Central memory CD8-positive, alpha-beta T cell (primary cell): ENCODE measurements around the gene SCUBE2.

Experiments
- ATAC-seq: fragments of 150-1000 bp; cut with Tn5 transposase; replicated peaks from 2 replicates; pipeline ENCODE4 v1.10.0; 2022; ENCODE audit warnings: mild to moderate bottlenecking, moderate FRiP score, moderate number of reproducible peaks; ENCODE audit not compliant: poor library complexity, severe bottlenecking; ENCODE audit errors: extremely low read depth
- DNase-seq, 2 donors: peaks; one replicate each; pipeline ENCODE4 v3.0.0; 2021; ENCODE audit warnings: low spot score in 2 of 2
- H3K27ac Mint-ChIP-seq: one replicate; pipeline ENCODE4 v1.8.0; 2022; ENCODE audit warnings: low read depth, mild to moderate bottlenecking, moderate library complexity, mixed read lengths
- H3K27me3 Mint-ChIP-seq: one replicate; pipeline ENCODE4 v1.8.0; 2022; ENCODE audit warnings: mixed read lengths
- H3K36me3 Mint-ChIP-seq: one replicate; pipeline ENCODE4 v1.8.0; 2022; ENCODE audit warnings: mild to moderate bottlenecking, moderate library complexity, mixed read lengths; ENCODE audit not compliant: insufficient read depth
- H3K4me1 Mint-ChIP-seq: one replicate; pipeline ENCODE4 v1.8.0; 2022; ENCODE audit warnings: mixed read lengths
- H3K4me3 Mint-ChIP-seq: one replicate; pipeline ENCODE4 v1.8.0; 2022; ENCODE audit warnings: mild to moderate bottlenecking, moderate library complexity, mixed read lengths
- H3K9me3 Mint-ChIP-seq: one replicate; pipeline ENCODE4 v1.8.0; 2022; ENCODE audit warnings: mixed read lengths

Gene SCUBE2

GRCh38 chr11:9041747-9042146 is 49.7 kb downstream of the SCUBE2 start:
- Mint-ChIP-seq H3K36me3 (no peaks in the 10 kb centered on the region), H3K4me3 (no peak overlapping the region), H3K9me3 (no peaks in the 10 kb centered on the region), H3K27ac (no peak overlapping the region), H3K27me3 (peaks cover 10% of the 10 kb centered on the region), H3K4me1 (no peaks in the 10 kb centered on the region)
- no peak for ATAC-seq
- no peak for DNase-seq

GRCh38 chr11:9040410-9040809 is 51.0 kb downstream of the SCUBE2 start:
- H3K9me3 Mint-ChIP-seq: no peaks in the 10 kb centered on the region
- no peak overlapping the region for H3K4me3 Mint-ChIP-seq
- peaks cover 10% of the 10 kb centered on the region for H3K27me3 Mint-ChIP-seq
- no peaks in the 10 kb centered on the region for H3K4me1 Mint-ChIP-seq
- DNase-seq: no peak
- no peaks in the 10 kb centered on the region for H3K36me3 Mint-ChIP-seq
- ATAC-seq: no peak
- no peak overlapping the region for H3K27ac Mint-ChIP-seq

DNA sequence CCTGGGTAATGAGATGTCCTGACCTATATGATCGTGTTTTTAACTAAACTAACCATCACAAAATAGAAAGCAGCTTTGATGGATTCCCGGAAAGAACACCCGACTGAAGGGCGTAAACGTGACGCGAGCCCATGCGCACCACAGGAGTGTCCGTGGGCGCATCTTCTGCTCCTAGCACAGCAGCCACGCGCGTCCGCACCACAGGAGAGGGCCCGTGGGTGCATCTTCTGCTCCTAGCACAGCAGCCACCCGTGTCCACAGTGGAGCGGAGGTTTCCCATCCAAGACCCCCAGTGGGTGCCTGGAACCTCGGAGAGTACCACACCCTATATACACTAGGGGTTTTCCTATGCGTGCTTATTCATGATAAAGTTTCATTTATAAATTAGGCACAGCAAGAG is 51.5 kb downstream of the SCUBE2 start:
- no peak for ATAC-seq
- no peak overlapping the region for H3K4me3 Mint-ChIP-seq
- H3K4me1 Mint-ChIP-seq: no peaks in the 10 kb centered on the region
- no peak overlapping the region for H3K27ac Mint-ChIP-seq
- H3K36me3 Mint-ChIP-seq: no peaks in the 10 kb centered on the region
- DNase-seq: no peak
- H3K9me3 Mint-ChIP-seq: no peaks in the 10 kb centered on the region
- H3K27me3 Mint-ChIP-seq: peaks cover 10% of the 10 kb centered on the region

DNA sequence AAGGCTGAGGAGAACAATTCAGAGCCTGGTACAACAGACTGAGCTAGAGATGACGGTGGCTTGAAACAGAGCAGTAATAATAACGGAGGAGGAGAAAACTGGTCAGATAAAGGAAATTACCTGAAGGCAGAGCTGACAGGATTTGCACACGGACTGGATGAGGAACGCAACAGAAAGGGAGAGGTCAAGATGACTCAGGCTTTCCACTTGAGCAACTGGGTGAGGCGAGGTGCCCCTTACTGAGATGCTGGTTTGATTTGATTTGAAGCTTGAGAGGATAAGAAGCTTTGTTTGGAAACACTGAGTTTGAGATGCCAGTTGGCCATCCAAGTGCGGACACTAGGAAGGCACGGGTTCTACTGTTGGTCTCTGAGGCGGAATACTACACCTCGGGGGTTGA is 52.2 kb downstream of the SCUBE2 start:
- peaks cover 14% of the 10 kb centered on the region for H3K27me3 Mint-ChIP-seq
- DNase-seq (no peak), ATAC-seq (no peak)
- no peaks in the 10 kb centered on the region for H3K9me3 Mint-ChIP-seq
- H3K27ac Mint-ChIP-seq: no peak overlapping the region
- H3K36me3 Mint-ChIP-seq: no peaks in the 10 kb centered on the region
- H3K4me3 Mint-ChIP-seq: no peak overlapping the region
- no peaks in the 10 kb centered on the region for H3K4me1 Mint-ChIP-seq

- Mint-ChIP-seq H3K4me1 (no peaks in the 10 kb centered on the region), H3K9me3 (no peaks in the 10 kb centered on the region), H3K36me3 (no peaks in the 10 kb centered on the region), H3K27ac (no peak overlapping the region), H3K4me3 (no peak overlapping the region), H3K27me3 (peaks cover 20% of the 10 kb centered on the region)
- DNase-seq: no peak
- ATAC-seq: no peak
Observed at GRCh38 chr11:9038541-9038940, 52.9 kb downstream of the SCUBE2 start.

DNA sequence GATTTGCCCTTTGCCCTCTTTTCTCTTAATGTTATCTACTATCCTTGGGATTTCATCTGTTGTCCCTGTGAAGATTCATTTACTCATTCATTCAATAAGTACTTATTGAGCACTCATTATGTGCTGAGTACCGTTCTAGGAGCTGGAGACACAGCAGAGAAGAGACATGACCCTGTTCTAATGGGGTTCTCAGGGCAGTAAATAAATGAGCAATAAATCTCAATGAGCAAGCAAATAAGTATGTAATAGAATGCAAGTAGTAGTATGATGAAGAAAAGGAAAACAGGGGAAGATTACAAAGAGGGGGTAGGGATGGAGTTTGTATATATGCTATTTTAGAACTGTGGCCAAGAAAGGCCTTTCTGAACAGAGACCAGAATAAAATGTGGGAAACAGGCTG is 53.4 kb downstream of the SCUBE2 start:
- no peaks in the 10 kb centered on the region for H3K4me1 Mint-ChIP-seq
- peaks cover 20% of the 10 kb centered on the region for H3K27me3 Mint-ChIP-seq
- DNase-seq (no peak), ATAC-seq (no peak)
- H3K4me3 Mint-ChIP-seq: no peak overlapping the region
- no peaks in the 10 kb centered on the region for H3K9me3 Mint-ChIP-seq
- H3K27ac Mint-ChIP-seq: no peak overlapping the region
- no peaks in the 10 kb centered on the region for H3K36me3 Mint-ChIP-seq

- ATAC-seq (no peak), DNase-seq (no peak)
- no peaks in the 10 kb centered on the region for H3K4me1 Mint-ChIP-seq
- no peaks in the 10 kb centered on the region for H3K36me3 Mint-ChIP-seq
- no peaks in the 10 kb centered on the region for H3K9me3 Mint-ChIP-seq
- H3K27me3 Mint-ChIP-seq: peaks cover 20% of the 10 kb centered on the region
- H3K27ac Mint-ChIP-seq: no peak overlapping the region
- H3K4me3 Mint-ChIP-seq: no peak overlapping the region
Observed at GRCh38 chr11:9037046-9037780, 54.2 kb downstream of the SCUBE2 start.

DNA sequence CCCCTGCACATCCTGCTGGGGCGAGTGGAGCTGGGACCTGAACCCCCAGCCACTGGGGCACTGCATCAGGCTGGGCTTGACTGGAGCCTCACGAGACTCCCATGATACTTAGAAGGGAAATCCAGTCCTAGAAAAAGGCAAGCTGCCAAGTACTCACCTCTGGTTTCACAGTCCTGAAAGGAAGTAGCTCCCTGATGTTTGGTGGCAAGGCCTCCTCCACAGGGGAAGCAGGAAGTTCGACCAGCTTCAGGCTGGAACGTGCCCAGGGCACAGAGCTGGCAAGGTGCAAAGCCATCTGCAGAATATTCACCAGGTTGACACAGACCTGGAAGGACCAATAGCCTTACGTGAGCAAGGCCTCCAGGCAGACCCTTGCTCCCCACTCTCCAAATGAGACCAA is 60.8 kb downstream of the SCUBE2 start:
- ATAC-seq (no peak), DNase-seq (no peak)
- no peaks in the 10 kb centered on the region for H3K36me3 Mint-ChIP-seq
- no peak overlapping the region for H3K27ac Mint-ChIP-seq
- no peak overlapping the region for H3K4me3 Mint-ChIP-seq
- no peaks in the 10 kb centered on the region for H3K9me3 Mint-ChIP-seq
- H3K4me1 Mint-ChIP-seq: no peaks in the 10 kb centered on the region
- peaks cover 27% of the 10 kb centered on the region for H3K27me3 Mint-ChIP-seq

- no peaks in the 10 kb centered on the region for H3K9me3 Mint-ChIP-seq
- H3K27ac Mint-ChIP-seq: no peak overlapping the region
Observed at GRCh38 chr11:9029422-9029821, 62.0 kb downstream of the SCUBE2 start.

DNA sequence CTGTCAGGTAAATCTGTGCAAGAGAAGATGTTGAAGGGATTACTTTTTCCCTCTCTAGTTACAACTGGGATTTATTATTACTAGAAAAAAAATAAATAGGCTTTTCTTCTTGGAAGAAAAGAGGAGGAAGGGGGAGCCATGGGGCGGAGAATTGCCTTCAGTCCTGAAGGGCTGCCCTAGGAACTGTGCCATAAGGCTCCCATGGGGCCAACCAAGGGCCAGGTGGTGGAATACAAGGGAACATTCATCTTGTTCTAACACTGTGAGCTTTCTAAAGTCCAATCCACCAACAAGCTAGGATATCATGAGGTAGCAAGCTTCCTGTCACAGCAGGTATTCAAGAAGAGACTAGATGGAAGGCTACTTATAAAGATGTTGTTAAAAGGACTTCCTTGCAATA is 62.8 kb downstream of the SCUBE2 start:
- no peaks in the 10 kb centered on the region for H3K4me1 Mint-ChIP-seq

More at GRCh38 chr11:9029422-9029821, 62.0 kb downstream of the SCUBE2 start:
- Mint-ChIP-seq H3K36me3 (no peaks in the 10 kb centered on the region), H3K4me1 (no peaks in the 10 kb centered on the region), H3K4me3 (no peak overlapping the region), H3K27me3 (peaks cover 36% of the 10 kb centered on the region)
- DNase-seq (no peak), ATAC-seq (no peak)

GRCh38 chr11:9025101-9025850 is 66.1 kb downstream of the SCUBE2 start:
- Mint-ChIP-seq H3K9me3 (no peaks in the 10 kb centered on the region), H3K4me3 (no peak overlapping the region), H3K27ac (no peak overlapping the region), H3K4me1 (no peaks in the 10 kb centered on the region), H3K36me3 (no peaks in the 10 kb centered on the region), H3K27me3 (peaks cover 45% of the 10 kb centered on the region)
- no peak for ATAC-seq
- DNase-seq: no peak

More for the DNA sequence above, 62.8 kb downstream of the SCUBE2 start:
- H3K9me3 Mint-ChIP-seq: no peaks in the 10 kb centered on the region
- DNase-seq: no peak
- peaks cover 32% of the 10 kb centered on the region for H3K27me3 Mint-ChIP-seq
- no peak overlapping the region for H3K27ac Mint-ChIP-seq
- no peak for ATAC-seq
- no peaks in the 10 kb centered on the region for H3K36me3 Mint-ChIP-seq
- no peak overlapping the region for H3K4me3 Mint-ChIP-seq

- DNase-seq (no peak), ATAC-seq (no peak)
- no peaks in the 10 kb centered on the region for H3K9me3 Mint-ChIP-seq
- H3K4me3 Mint-ChIP-seq: no peak overlapping the region
- no peak overlapping the region for H3K27ac Mint-ChIP-seq
- no peaks in the 10 kb centered on the region for H3K4me1 Mint-ChIP-seq
- peaks cover 31% of the 10 kb centered on the region for H3K27me3 Mint-ChIP-seq
- H3K36me3 Mint-ChIP-seq: no peaks in the 10 kb centered on the region
Observed at GRCh38 chr11:9022961-9023680, 68.3 kb downstream of the SCUBE2 start.

GRCh38 chr11:9020916-9021315 is 70.5 kb downstream of the SCUBE2 start:
- Mint-ChIP-seq H3K36me3 (no peaks in the 10 kb centered on the region), H3K27me3 (peaks cover 31% of the 10 kb centered on the region), H3K4me3 (no peak overlapping the region), H3K4me1 (peaks cover 7% of the 10 kb centered on the region), H3K9me3 (no peaks in the 10 kb centered on the region), H3K27ac (no peak overlapping the region)
- ATAC-seq (no peak), DNase-seq (no peak)
